WERI-Rb-1 (cell line): ENCODE results near the gene SYNPO2.

Experiments used
- DNase-seq: peaks from one replicate; pipeline ENCODE4 v3.0.0-alpha.2; 2020
- H3K27ac ChIP-seq: fragments of 250-450 bp; sonication (Bioruptor Pico); 2 replicates; pipeline ENCODE4 v1.5.1; 2020; ENCODE audit warnings: mild to moderate bottlenecking, moderate library complexity
- H3K27me3 ChIP-seq: fragments of 250-450 bp; sonication (Bioruptor Pico); 2 replicates; pipeline ENCODE4 v1.5.1; 2021; ENCODE audit warnings: mild to moderate bottlenecking, low read depth, moderate library complexity; ENCODE audit not compliant: insufficient read depth, severe bottlenecking
- H3K36me3 ChIP-seq: fragments of 250-450 bp; sonication (Bioruptor Pico); 2 replicates; pipeline ENCODE4 v1.5.1; 2020; ENCODE audit warnings: mild to moderate bottlenecking, moderate library complexity
- H3K4me3 ChIP-seq: 2 replicates; pipeline ENCODE4 v1.5.1; 2011; ENCODE audit warnings: low read depth, mild to moderate bottlenecking, control low read depth, low read length
- H3K9me3 ChIP-seq: fragments of 250-450 bp; sonication (Bioruptor Pico); 2 replicates; pipeline ENCODE4 v1.5.1; 2021; ENCODE audit warnings: mild to moderate bottlenecking, moderate library complexity; ENCODE audit not compliant: severe bottlenecking
- TF ChIP-seq, protein P1 (sequence below): IDR thresholded peaks from 2 replicates; pipeline ENCODE4 v1.5.1; 2011; ENCODE audit warnings: low read depth, mild to moderate bottlenecking, control low read depth, inconsistent platforms, low read length

SYNPO2 gene

DNA sequence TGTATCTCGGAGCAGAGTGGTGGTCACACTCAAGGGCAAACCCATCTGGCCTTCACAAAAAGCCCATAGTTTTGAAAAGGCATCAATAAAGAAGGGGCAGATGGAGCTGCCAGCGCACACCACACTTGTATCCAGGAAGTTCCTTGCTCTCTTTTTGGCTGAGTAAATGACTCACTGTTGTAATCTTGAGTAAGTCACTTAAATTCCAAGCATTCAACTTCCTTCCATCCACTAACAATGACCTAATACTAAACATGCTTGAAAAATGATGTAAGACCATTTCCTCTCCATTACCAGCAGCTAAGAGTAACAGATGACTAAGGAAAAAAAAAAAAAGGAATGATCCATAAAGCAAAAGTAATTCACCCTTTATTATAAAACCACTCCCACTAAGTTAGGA is 214.6 kb downstream of the SYNPO2 start:
- TF ChIP-seq, protein P1, sequence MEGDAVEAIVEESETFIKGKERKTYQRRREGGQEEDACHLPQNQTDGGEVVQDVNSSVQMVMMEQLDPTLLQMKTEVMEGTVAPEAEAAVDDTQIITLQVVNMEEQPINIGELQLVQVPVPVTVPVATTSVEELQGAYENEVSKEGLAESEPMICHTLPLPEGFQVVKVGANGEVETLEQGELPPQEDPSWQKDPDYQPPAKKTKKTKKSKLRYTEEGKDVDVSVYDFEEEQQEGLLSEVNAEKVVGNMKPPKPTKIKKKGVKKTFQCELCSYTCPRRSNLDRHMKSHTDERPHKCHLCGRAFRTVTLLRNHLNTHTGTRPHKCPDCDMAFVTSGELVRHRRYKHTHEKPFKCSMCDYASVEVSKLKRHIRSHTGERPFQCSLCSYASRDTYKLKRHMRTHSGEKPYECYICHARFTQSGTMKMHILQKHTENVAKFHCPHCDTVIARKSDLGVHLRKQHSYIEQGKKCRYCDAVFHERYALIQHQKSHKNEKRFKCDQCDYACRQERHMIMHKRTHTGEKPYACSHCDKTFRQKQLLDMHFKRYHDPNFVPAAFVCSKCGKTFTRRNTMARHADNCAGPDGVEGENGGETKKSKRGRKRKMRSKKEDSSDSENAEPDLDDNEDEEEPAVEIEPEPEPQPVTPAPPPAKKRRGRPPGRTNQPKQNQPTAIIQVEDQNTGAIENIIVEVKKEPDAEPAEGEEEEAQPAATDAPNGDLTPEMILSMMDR = no peak
- Histone ChIP-seq H3K9me3 (no peaks in the 10 kb centered on the region), H3K4me3 (no peak overlapping the region), H3K27me3 (no peaks in the 10 kb centered on the region), H3K36me3 (no peaks in the 10 kb centered on the region), H3K27ac (no peak overlapping the region)
- no peak for DNase-seq

DNA sequence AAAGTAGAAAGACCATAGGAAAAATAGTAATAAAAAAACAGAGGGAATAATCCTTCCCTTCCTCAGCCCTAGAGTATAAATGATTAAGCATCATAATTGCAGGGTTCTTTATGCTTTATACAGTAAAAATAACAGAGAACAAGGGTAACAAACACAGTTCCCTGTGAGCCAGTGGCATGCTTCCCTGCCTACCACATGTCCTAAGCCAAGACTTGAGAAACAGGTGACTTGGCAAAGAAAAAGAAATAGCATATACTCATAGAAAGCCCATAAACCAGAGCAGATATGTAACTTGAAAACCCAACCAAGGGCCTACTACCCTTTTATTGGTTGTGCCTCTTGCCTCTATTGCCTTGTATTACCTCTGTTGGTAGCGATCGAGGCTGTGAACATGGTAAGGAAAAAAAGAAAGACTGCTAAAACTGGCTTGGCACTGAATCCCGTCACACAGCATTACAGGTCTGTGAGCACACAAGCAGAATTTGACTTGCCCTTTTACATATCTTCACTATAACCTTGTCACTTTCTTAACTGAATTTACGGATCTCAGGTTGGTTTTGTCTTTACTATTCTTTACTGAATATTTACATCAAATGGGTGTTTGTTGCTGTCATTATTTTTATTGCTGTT is 216.1 kb downstream of the SYNPO2 start:
- no peak for DNase-seq
- TF ChIP-seq, protein P1 = no peak
- no peak overlapping the region for H3K27ac ChIP-seq

DNA sequence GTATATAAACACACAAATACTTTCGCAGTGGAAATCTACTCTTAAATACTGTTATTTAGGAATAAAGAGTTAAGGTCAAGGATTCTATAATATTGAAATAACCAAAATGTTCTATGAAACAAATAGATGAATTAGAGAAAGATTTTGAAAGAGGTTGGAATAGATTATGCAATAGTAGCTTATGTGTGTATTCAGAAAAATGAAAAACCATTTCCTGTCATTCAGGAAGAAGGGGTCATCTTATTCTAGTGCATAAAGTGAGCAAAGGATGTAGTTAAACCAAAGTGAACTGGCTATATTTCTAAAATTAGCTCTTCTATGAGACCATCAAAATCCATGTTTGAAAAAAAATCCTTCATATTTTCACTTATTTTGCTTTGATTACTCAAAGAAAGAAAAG is 217.0 kb downstream of the SYNPO2 start:
- Histone ChIP-seq H3K36me3 (no peaks in the 10 kb centered on the region), H3K27ac (no peak overlapping the region), H3K27me3 (no peaks in the 10 kb centered on the region), H3K4me3 (no peak overlapping the region), H3K9me3 (no peaks in the 10 kb centered on the region)
- no peak for DNase-seq
- TF ChIP-seq, protein P1 = no peak

More for the DNA sequence above, 216.1 kb downstream of the SYNPO2 start:
- Histone ChIP-seq H3K9me3 (no peaks in the 10 kb centered on the region), H3K27me3 (no peaks in the 10 kb centered on the region), H3K4me3 (no peak overlapping the region), H3K36me3 (no peaks in the 10 kb centered on the region)

DNA sequence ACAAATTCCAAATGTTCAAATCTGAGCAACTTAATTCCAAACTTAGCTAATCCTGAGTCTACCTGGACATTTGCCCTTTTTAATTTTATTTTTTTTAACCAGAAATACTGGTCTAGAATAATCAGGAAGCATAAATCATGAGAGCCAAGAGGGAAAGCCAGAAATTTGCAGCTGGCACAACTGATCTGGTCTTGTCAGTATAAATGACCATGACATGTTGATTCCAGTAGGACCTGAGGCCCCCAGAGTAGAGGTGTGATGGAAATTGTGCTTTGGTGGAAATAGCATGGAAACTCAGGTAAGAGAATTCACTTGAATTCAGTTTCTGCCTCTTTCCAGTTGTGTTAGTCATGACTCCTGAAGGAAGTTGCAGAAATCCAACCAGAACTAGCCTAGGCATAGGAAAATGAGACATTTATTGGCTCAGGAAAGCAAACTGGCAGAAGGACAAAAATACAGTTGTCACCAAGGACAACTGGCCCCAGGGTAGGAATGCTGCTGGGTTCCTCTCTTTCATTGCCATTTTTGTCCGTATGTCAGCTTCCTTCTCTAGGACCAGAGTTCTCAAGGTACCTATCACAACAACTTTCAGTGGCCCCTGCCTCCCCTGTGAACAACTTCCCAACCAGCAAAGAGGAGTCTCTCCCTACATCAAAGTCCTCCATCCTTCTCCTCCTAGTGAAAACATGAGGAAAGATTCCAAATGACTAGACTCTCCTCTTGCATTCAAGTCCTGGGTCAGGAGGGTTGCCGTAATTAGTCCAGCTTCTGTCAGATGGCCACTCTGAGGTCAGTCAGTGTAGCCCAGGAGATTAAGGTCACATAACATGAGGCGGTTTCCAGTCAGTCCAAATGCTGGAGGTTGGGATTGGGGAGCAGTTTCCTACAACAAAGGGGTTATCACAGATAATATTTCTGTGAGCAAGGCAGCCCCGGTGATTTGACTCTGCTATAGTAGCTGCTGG is 217.7 kb downstream of the SYNPO2 start:
- TF ChIP-seq, protein P1 = no peak
- no peak for DNase-seq
- H3K4me3 ChIP-seq = no peak overlapping the region
- no peak overlapping the region for H3K27ac ChIP-seq
- no peaks in the 10 kb centered on the region for H3K9me3 ChIP-seq
- no peaks in the 10 kb centered on the region for H3K27me3 ChIP-seq
- no peaks in the 10 kb centered on the region for H3K36me3 ChIP-seq

DNA sequence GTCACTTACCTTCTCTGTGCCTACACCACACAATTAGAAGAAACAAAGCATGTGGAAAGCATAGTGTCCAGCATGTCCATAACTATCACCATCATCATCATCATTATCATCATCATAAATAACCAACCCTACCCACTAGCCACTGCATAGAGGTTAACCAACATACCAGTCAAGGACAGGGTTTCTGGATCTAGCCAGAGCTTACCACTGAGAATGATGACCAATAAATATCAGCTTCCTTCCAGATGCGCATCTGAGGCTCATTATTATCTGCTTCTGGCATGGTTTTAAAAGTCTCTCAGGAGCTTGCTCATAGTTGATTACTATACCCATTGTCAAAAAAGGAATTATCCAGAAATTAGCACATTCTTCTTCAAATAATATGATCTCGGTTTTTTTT is 221.5 kb downstream of the SYNPO2 start:
- Histone ChIP-seq H3K36me3 (no peaks in the 10 kb centered on the region), H3K27ac (no peak overlapping the region), H3K27me3 (no peaks in the 10 kb centered on the region), H3K9me3 (no peaks in the 10 kb centered on the region), H3K4me3 (no peak overlapping the region)
- TF ChIP-seq, protein P1 = no peak
- no peak for DNase-seq
